RWPE2 (cell line): ENCODE data around the gene TFEB.

ENCODE experiments used
- ATAC-seq: fragments of 200-7000 bp; cut with Tn5 transposase; 3 replicates; pipeline ENCODE4 v1.9.1; 2021; ENCODE audit warnings: low read depth
- DNase-seq: peaks from one replicate; pipeline ENCODE4 v3.0.0-alpha.2; 2020; ENCODE audit warnings: low spot score
- H3K27ac ChIP-seq: fragments of 450-650 bp; 2 replicates; pipeline ENCODE4 v1.5.1; 2017; ENCODE audit warnings: mild to moderate bottlenecking; ENCODE audit not compliant: poor library complexity, severe bottlenecking
- H3K27me3 ChIP-seq: fragments of 250-450 bp; sonication (Bioruptor Pico); 2 replicates; pipeline ENCODE4 v1.5.1; 2021; ENCODE audit warnings: mild to moderate bottlenecking, moderate library complexity; ENCODE audit not compliant: insufficient read depth, poor library complexity, severe bottlenecking
- H3K36me3 ChIP-seq: fragments of 250-450 bp; sonication (Bioruptor Pico); 2 replicates; pipeline ENCODE4 v1.5.1; 2020; ENCODE audit warnings: low read depth, mild to moderate bottlenecking, moderate library complexity
- H3K4me1 ChIP-seq: fragments of 250-450 bp; sonication (Bioruptor Pico); 2 replicates; pipeline ENCODE4 v1.5.1; 2021; ENCODE audit warnings: mild to moderate bottlenecking, moderate library complexity; ENCODE audit not compliant: insufficient read depth, poor library complexity, severe bottlenecking
- H3K4me3 ChIP-seq: fragments of 250-450 bp; sonication (Bioruptor Pico); 2 replicates; pipeline ENCODE4 v1.5.1; 2021; ENCODE audit warnings: mild to moderate bottlenecking, moderate library complexity; ENCODE audit not compliant: severe bottlenecking
- H3K9me3 ChIP-seq: fragments of 250-450 bp; sonication (Bioruptor Pico); 2 replicates; pipeline ENCODE4 v1.5.1; 2021; ENCODE audit warnings: mild to moderate bottlenecking, moderate library complexity; ENCODE audit not compliant: severe bottlenecking
- TF ChIP-seq, protein P1 (sequence below): fragments of 450-650 bp; IDR thresholded peaks from one replicate; pipeline ENCODE4 v1.5.1; 2017; ENCODE audit warnings: mild to moderate bottlenecking, moderate library complexity; ENCODE audit not compliant: poor library complexity, severe bottlenecking

Gene TFEB

DNA sequence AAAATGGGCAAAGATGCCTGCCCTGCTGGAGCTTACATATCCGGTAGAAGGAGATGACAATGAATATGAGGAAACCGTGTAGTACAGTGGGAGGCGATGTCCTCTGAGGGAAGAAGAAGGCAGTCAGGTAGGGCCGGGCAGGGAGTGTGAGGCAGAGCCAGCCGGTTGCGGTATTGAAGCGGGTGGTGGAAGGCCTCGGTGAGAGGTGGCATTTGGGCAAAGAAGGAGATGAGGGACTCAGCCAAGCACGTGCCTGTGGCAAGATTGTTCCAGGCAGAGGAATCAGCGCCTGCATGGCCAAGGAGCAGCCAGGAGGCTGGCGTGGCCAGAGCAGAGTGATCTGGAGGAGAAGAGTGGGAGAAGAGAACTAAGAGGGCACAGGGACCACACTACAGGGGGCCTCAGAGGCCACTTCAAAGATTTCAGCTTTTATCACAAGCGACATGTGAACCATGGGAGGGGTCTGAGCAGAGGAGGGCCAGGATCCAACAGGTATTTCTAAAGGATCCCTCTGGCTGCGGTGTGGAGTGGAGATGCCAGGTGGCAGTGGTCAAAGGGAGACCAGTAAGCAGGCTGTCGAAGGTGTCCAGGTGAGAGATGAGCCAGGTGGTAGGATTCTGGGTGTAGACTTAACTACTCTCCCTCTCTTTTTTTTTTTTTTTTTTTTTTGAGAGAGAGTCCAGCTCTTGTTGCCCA is 83.3 kb downstream of the TFEB start:
- H3K36me3 ChIP-seq = peaks cover 57% of the 10 kb centered on the region
- no peak overlapping the region for H3K27ac ChIP-seq
- no peaks in the 10 kb centered on the region for H3K9me3 ChIP-seq
- peaks cover 7% of the 10 kb centered on the region for H3K4me1 ChIP-seq
- DNase-seq (no peak), ATAC-seq (no peak)
- TF ChIP-seq, protein P1, sequence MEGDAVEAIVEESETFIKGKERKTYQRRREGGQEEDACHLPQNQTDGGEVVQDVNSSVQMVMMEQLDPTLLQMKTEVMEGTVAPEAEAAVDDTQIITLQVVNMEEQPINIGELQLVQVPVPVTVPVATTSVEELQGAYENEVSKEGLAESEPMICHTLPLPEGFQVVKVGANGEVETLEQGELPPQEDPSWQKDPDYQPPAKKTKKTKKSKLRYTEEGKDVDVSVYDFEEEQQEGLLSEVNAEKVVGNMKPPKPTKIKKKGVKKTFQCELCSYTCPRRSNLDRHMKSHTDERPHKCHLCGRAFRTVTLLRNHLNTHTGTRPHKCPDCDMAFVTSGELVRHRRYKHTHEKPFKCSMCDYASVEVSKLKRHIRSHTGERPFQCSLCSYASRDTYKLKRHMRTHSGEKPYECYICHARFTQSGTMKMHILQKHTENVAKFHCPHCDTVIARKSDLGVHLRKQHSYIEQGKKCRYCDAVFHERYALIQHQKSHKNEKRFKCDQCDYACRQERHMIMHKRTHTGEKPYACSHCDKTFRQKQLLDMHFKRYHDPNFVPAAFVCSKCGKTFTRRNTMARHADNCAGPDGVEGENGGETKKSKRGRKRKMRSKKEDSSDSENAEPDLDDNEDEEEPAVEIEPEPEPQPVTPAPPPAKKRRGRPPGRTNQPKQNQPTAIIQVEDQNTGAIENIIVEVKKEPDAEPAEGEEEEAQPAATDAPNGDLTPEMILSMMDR = no peak
- no peak overlapping the region for H3K4me3 ChIP-seq
- H3K27me3 ChIP-seq = no peaks in the 10 kb centered on the region

DNA sequence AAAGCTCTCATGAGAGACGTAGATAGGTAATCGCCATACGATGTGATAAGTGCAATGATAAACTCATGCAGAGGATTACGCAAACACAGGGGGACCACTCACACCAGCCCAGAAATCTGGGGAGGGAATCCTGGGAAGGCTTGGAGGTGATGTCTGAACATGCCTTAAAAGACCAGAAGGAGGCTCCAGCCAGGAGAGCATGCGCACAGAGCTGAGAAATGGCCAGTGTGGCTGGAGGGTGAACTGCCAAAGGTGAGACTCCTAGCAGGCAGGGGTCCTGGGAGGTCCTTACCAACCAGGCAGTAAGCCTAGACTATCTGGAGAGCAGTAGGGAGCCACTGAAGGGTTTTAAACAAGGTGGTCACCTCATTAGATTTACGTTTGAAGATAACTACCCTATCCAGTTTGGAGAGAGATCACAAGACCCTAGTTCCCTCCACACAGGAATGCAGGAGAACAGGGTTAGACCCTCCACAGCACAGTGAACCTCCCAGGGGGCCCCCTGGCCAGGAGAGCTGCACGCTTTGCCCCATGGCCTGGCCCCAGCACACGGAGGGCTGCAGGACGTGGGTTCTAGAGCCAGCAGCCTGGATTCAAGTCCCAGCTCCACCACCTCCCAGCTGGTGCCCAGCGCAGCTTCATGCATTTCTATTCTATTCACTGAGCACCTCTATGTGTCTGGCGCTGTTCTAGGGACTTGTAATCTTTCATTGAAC is 84.0 kb downstream of the TFEB start:
- no peaks in the 10 kb centered on the region for H3K27me3 ChIP-seq
- ATAC-seq = no peak
- TF ChIP-seq, protein P1 = no peak

DNA sequence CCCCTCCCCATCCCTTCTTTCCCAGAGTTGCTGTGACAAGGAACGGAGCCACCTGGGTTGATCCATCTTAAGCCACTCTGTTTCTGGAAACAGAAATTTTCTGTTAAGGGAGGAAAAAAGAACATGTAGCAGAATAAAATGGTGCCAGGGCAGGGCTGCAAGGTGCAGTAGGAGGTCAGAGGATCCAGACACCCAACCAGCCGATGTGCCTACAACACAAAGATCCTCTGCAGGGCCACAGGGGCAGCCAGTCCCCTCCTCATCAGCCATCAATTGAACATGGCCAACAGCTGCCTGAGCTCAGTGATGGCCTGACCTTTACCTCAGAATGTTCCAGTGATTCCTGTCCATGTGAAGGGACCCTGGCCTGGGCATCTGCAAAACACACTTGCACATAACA is 85.3 kb downstream of the TFEB start:
- TF ChIP-seq, protein P1 = no peak

More for the DNA sequence above, 84.0 kb downstream of the TFEB start:
- DNase-seq = no peak
- Histone ChIP-seq H3K4me1 (peaks cover 7% of the 10 kb centered on the region), H3K36me3 (peaks cover 65% of the 10 kb centered on the region), H3K9me3 (no peaks in the 10 kb centered on the region), H3K4me3 (no peak overlapping the region), H3K27ac (no peak overlapping the region)

DNA sequence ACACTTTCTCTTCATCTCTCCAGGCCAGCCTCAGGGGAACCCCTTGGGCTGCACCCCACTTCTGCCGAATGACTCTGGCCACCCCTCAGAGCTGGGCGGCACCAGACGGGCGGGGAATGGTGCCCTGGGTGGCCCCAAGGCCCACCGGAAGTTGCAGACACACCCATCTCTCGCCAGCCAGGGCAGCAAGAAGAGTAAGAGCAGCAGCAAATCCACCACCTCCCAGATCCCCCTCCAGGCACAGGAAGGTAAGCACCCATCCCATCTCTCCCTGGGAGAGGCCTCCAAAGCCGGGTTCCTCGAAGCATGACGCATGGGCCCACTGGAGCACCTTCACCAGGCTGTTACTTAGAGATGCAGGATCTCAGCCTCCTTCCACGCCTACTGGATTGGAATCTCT is 85.8 kb downstream of the TFEB start:
- Histone ChIP-seq H3K27me3 (no peaks in the 10 kb centered on the region), H3K27ac (no peak overlapping the region), H3K4me1 (peaks cover under 1% of the 10 kb centered on the region), H3K36me3 (peaks cover 83% of the 10 kb centered on the region), H3K9me3 (no peaks in the 10 kb centered on the region), H3K4me3 (no peak overlapping the region)
- TF ChIP-seq, protein P1 = no peak
- no peak for DNase-seq
- no peak for ATAC-seq

More for the DNA sequence above, 85.3 kb downstream of the TFEB start:
- Histone ChIP-seq H3K4me1 (no peaks in the 10 kb centered on the region), H3K9me3 (no peaks in the 10 kb centered on the region), H3K4me3 (no peak overlapping the region), H3K27me3 (no peaks in the 10 kb centered on the region), H3K27ac (no peak overlapping the region), H3K36me3 (peaks cover 77% of the 10 kb centered on the region)
- no peak for ATAC-seq
- no peak for DNase-seq

DNA sequence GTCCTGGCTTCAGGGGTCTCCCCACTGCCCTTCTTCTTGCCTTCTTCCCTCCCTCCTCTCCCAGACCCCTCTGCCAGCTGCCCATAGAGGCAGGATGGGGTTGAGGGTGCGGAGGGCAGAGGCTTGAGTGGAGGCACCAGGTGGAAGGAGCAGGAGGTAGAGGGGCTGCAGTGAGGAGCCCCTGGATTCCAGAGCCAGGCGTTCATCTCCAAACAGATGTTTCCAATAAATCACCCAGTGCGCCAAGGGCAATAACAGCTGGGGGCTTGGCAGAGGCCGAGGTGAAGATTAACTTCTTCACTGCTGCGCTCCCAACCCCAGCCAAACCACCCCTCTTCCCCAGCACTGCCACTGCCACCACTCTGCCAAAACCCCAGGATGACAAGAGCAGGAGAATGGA is 86.5 kb downstream of the TFEB start:
- ATAC-seq (no peak), DNase-seq (no peak)
- Histone ChIP-seq H3K4me3 (no peak overlapping the region), H3K27ac (no peak overlapping the region), H3K27me3 (no peaks in the 10 kb centered on the region), H3K9me3 (no peaks in the 10 kb centered on the region), H3K4me1 (peaks cover 7% of the 10 kb centered on the region), H3K36me3 (peaks cover 83% of the 10 kb centered on the region)
- TF ChIP-seq, protein P1 = no peak
